Measurements from ENCODE around the gene CENPS. TPM values are rescaled to one million over a fixed set of nuclear protein-coding genes. Genes with fewer than 3 reads are reported as not detected.

The CENPS gene
- total and polyA plus RNA-seq, 9 of the 15 experiments (the other 6 are each of a cell fraction or from before 2014, with no cell fraction given): 10.2 to 36.0 (median 26.0) TPM

DNA sequence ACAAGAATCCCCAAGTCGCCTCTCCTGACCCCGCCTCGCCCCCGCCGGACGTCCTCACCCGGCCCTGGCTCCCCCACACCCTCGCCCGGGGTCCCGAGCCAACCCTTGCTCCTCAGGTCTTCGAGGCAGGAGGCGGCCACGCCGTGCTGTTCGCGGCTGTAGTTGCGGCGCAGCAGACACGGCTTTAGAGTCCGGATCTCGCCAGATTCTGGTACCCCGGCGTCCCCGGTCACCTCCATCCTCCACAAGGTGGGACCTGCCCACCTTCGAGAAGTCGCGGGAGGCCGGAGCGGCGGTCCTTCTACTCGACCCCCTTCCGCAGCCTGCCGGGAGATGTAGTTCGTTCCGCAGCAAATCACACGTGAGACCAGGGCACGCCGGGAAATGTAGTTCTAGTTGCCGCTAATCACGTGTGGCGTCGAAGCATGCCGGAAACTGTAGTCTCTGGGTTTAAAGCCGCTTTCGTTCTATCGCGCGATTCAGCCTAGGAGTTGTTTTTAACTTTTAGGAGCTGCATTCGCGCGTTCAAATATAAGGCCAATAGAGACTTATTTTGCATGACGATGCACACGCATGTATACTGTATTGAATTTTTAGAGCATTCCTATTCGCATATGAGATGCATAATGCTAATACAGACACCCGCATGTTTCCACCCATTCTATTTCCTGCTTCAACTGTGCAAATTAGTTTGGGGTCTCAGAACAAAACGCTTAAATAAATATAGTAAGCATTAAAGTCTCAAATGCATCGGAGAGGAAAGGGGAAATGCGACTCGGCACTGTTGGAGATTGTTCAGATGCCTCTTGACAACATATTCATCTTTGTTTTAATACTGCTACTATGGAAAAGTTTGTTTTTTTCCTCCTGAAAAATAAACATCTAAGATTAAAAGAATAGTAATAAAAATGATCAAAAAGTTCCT, 42.2 kb downstream of the CENPS start, which contains the start of gene DFFA (continued):
- TF ChIP-seq, protein P1, sequence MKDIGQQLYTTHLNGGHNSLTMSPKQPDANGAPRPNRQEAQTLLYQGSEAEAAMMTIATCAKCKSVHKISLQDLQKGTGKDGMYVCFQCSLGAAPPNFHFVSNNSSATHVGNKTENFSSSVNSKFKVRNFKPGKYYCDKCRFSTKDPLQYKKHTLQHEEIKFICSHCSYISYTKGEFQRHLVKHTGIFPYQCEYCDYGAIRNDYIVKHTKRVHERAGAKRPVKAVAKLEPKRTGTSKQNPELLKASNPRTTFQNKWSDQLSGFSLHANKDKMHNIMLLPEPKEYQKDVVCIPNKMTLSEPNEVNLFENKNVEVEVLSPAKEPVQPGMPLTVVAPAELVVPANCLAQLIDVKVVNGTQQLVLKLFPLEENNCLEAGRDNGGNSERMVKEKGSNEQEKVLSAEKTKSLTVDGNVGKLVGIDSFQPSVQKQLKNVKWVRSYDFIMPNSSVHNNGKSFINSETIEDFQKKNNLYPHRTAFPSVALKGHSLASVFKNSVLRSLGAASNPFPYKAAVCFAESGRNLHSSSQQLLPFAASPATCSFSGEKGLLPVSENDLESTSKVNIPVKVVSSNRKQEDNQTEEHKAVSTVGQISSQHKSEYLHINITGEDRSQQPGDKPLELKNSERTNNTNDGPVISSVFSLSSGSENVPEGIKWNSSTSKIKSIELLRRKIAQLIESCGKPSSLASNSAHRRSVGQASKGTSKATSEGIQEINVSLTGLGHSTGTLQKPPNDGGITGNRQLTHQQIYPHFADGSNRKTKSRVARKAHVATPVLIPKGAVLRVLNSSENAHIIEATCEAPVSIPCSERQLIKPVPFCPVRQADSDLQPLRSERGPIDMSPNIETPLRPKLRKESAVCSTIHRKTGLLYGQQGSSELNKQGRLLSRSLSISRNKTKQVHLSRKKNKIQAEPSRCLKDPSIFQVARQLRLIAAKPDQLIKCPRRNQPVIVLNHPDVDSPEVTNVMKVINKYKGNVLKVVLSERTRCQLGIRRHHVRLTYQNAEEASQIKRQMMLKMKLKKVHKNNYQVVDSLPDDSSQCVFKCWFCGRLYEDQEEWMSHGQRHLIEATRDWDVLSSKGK (CRISPR knock-in tag; IDR thresholded peaks at IDR 0.05): 0 out of 2 replicates have a peak, but pooled peaks have one; percentile 54
- TF ChIP-seq DMBX1 (CRISPR knock-in tag; IDR thresholded peaks at IDR 0.05; ENCODE audit: borderline replicate concordance) (peak; percentile 77; the same call in 1 of the 2 replicates), ZNF133 (CRISPR knock-in tag; IDR thresholded peaks at IDR 0.05) (no peak), BHLHE40 (IDR thresholded peaks at IDR 0.05; ENCODE audit: low read length) (peak; percentile 100), TARDBP (IDR thresholded peaks at IDR 0.05) (no peak), SLC30A9 (CRISPR knock-in tag; IDR thresholded peaks at IDR 0.05) (no peak), ZC3H11A (IDR thresholded peaks at IDR 0.05; ENCODE audit: low read depth, low read length) (peak; percentile 87; the same call in 1 of the 2 replicates), SMARCA4 (IDR thresholded peaks at IDR 0.05) (no peak), BDP1 (IDR thresholded peaks at IDR 0.05; ENCODE audit: insufficient read depth, insufficient read length) (no peak), SMARCA5 (IDR thresholded peaks at IDR 0.05) (no peak), ZNF316 (IDR thresholded peaks at IDR 0.05) (no peak), POLR2B (IDR thresholded peaks at IDR 0.05; ENCODE audit: low read depth, partially characterized antibody) (peak; percentile 49), GABPB1 (CRISPR knock-in tag; IDR thresholded peaks at IDR 0.05) (peak; percentile 93), SAFB (IDR thresholded peaks at IDR 0.05; ENCODE audit: borderline replicate concordance, low read depth, low read length) (0 out of 2 replicates have a peak, but pooled peaks have one; percentile 30), POLR3A (IDR thresholded peaks at IDR 0.05; ENCODE audit: borderline replicate concordance, extremely low read depth, insufficient read depth, insufficient read length) (no peak), NFIX (CRISPR knock-in tag; IDR thresholded peaks at IDR 0.05; ENCODE audit: low read depth) (no peak), ESRRA (IDR thresholded peaks at IDR 0.05; ENCODE audit: borderline replicate concordance, low read depth) (peak; percentile 70), ZBTB7A (IDR thresholded peaks at IDR 0.05; ENCODE audit: borderline replicate concordance, control insufficient read depth, low read depth, low read length) (peak; percentile 97), KLF6 (CRISPR knock-in tag; IDR thresholded peaks at IDR 0.05; ENCODE audit: borderline replicate concordance) (peak; percentile 67; the same call in 1 of the 2 replicates), SMARCB1 (IDR thresholded peaks at IDR 0.05; ENCODE audit: insufficient read length, low read depth) (no peak), NCOA2 (IDR thresholded peaks at IDR 0.05; ENCODE audit: partially characterized antibody in 2 of 2) (no peak), LEF1 (IDR thresholded peaks at IDR 0.05) (no peak), PHF8 (IDR thresholded peaks at IDR 0.05; ENCODE audit: borderline replicate concordance, low read length) (peak; percentile 86; the same call in 1 of the 2 replicates)
- TF ChIP-seq, protein P2, sequence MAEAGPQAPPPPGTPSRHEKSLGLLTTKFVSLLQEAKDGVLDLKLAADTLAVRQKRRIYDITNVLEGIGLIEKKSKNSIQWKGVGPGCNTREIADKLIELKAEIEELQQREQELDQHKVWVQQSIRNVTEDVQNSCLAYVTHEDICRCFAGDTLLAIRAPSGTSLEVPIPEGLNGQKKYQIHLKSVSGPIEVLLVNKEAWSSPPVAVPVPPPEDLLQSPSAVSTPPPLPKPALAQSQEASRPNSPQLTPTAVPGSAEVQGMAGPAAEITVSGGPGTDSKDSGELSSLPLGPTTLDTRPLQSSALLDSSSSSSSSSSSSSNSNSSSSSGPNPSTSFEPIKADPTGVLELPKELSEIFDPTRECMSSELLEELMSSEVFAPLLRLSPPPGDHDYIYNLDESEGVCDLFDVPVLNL (CRISPR knock-in tag; IDR thresholded peaks at IDR 0.05; ENCODE audit: low read depth): 0 out of 2 replicates have a peak, but pooled peaks have one; percentile 25
- TF ChIP-seq, protein P3, sequence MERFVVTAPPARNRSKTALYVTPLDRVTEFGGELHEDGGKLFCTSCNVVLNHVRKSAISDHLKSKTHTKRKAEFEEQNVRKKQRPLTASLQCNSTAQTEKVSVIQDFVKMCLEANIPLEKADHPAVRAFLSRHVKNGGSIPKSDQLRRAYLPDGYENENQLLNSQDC (CRISPR knock-in tag; IDR thresholded peaks at IDR 0.05): no peak

Data from K562 (cell line).